ENCODE results near the gene UBE2E2.

UBE2E2 gene

GRCh38 chr3:23406601-23407000, 203.5 kb downstream of the UBE2E2 start:
- DNase-seq (ENCODE audit: extremely low read depth, low read depth): no peak
- no peak for TF ChIP-seq CTCF (IDR thresholded peaks at IDR 0.05; ENCODE audit: low read depth, low read length, missing control alignments)
- no peak overlapping the region for H3K4me3 ChIP-seq (replicated peaks; ENCODE audit: low read depth, low read length)

- TF ChIP-seq CTCF (IDR thresholded peaks at IDR 0.05; ENCODE audit: low read depth, low read length, missing control alignments): no peak
- H3K4me3 ChIP-seq (replicated peaks; ENCODE audit: low read depth, low read length): no peak overlapping the region
- DNase-seq (ENCODE audit: extremely low read depth, low read depth): no peak
Measured at GRCh38 chr3:23418026-23418425, 214.9 kb downstream of the UBE2E2 start.

- DNase-seq (ENCODE audit: extremely low read depth, low read depth): no peak
- H3K4me3 ChIP-seq (replicated peaks; ENCODE audit: low read depth, low read length): no peak overlapping the region
- no peak for TF ChIP-seq CTCF (IDR thresholded peaks at IDR 0.05; ENCODE audit: low read depth, low read length, missing control alignments)
Measured at GRCh38 chr3:23421811-23422516, 218.8 kb downstream of the UBE2E2 start.

- H3K4me3 ChIP-seq (replicated peaks; ENCODE audit: low read depth, low read length): no peak overlapping the region
- no peak for TF ChIP-seq CTCF (IDR thresholded peaks at IDR 0.05; ENCODE audit: low read depth, low read length, missing control alignments)
- no peak for DNase-seq (ENCODE audit: extremely low read depth, low read depth)
Measured at GRCh38 chr3:23422517-23422851, 219.4 kb downstream of the UBE2E2 start.

GRCh38 chr3:23425410-23425809, 222.3 kb downstream of the UBE2E2 start:
- DNase-seq (ENCODE audit: extremely low read depth, low read depth): no peak
- H3K4me3 ChIP-seq (replicated peaks; ENCODE audit: low read depth, low read length): no peak overlapping the region
- no peak for TF ChIP-seq CTCF (IDR thresholded peaks at IDR 0.05; ENCODE audit: low read depth, low read length, missing control alignments)

- TF ChIP-seq CTCF (IDR thresholded peaks at IDR 0.05; ENCODE audit: low read depth, low read length, missing control alignments): no peak
- no peak for DNase-seq (ENCODE audit: extremely low read depth, low read depth)
- no peak overlapping the region for H3K4me3 ChIP-seq (replicated peaks; ENCODE audit: low read depth, low read length)
Measured at GRCh38 chr3:23430781-23431398, 227.8 kb downstream of the UBE2E2 start.

Measured in HFF-Myc (cell line).